Endodermal cell (in vitro differentiated cells): ENCODE data around the gene MOB3B. TPM values are rescaled to one million over a fixed set of nuclear protein-coding genes. Genes with fewer than 3 reads are reported as not detected.

Experiments
- DNase-seq: peaks from one replicate; pipeline ENCODE4 v3.0.0-alpha.2; 2017
- H3K27ac ChIP-seq: 2 replicates; pipeline ENCODE4 v1.5.1; 2013; ENCODE audit warnings: mild to moderate bottlenecking, low read depth, low read length, moderate library complexity
- H3K27me3 ChIP-seq: 2 replicates; pipeline ENCODE4 v1.6.1; 2013; ENCODE audit warnings: mild to moderate bottlenecking, low read length, moderate library complexity; ENCODE audit not compliant: insufficient read depth, control insufficient read depth, poor library complexity, severe bottlenecking
- H3K36me3 ChIP-seq: 2 replicates; pipeline ENCODE4 v1.7.0; 2013; ENCODE audit warnings: mild to moderate bottlenecking, low read length, moderate library complexity; ENCODE audit not compliant: control insufficient read depth, insufficient read depth
- H3K4me1 ChIP-seq: one replicate; pipeline ENCODE4 v1.7.0; 2013; ENCODE audit warnings: low read length; ENCODE audit not compliant: control insufficient read depth, insufficient read depth
- H3K4me3 ChIP-seq: 2 replicates; pipeline ENCODE4 v1.5.1; 2013; ENCODE audit warnings: mild to moderate bottlenecking, low read length, moderate library complexity
- H3K9ac ChIP-seq: 2 replicates; pipeline ENCODE4 v1.6.1; 2013; ENCODE audit warnings: mild to moderate bottlenecking, low read length, moderate library complexity; ENCODE audit not compliant: poor library complexity, severe bottlenecking; ENCODE audit errors: extremely low read depth
- H3K9me3 ChIP-seq: 2 replicates; pipeline ENCODE4 v1.6.1; 2013; ENCODE audit warnings: mild to moderate bottlenecking, low read length, moderate library complexity; ENCODE audit not compliant: control insufficient read depth
- H3K27ac Mint-ChIP-seq: 2 replicates; pipeline ENCODE4 v1.8.0; 2020; ENCODE audit warnings: mixed read lengths
- H3K27me3 Mint-ChIP-seq: 2 replicates; pipeline ENCODE4 v1.8.0; 2021; ENCODE audit warnings: mild to moderate bottlenecking, mixed read lengths; ENCODE audit not compliant: insufficient read depth
- H3K36me3 Mint-ChIP-seq: 2 replicates; pipeline ENCODE4 v1.8.0; 2020; ENCODE audit warnings: low read depth, mixed read lengths
- H3K4me1 Mint-ChIP-seq: 2 replicates; pipeline ENCODE4 v1.8.0; 2020; ENCODE audit warnings: mixed read lengths
- H3K4me3 Mint-ChIP-seq: 2 replicates; pipeline ENCODE4 v1.8.0; 2020; ENCODE audit warnings: mild to moderate bottlenecking, moderate library complexity, mixed read lengths
- H3K9me3 Mint-ChIP-seq: 2 replicates; pipeline ENCODE4 v1.8.0; 2020; ENCODE audit warnings: mild to moderate bottlenecking, mixed read lengths
- WGBS, 2 experiments: methylation state at CpG; one replicate each; pipeline versions ENCODE4 v1.1.5 to v1.1.7; 2013; ENCODE audit warnings: missing lambda C conversion rate in 2 of 2, mixed read lengths in 1 of 2; ENCODE audit not compliant: insufficient coverage in 1 of 2, insufficient read length in 1 of 2; 5-methylcytosine and 5-hydroxymethylcytosine counted together
- total RNA-seq, 2 donors: library from RNA; stranded (reverse); fragmentation: NEBNext Ultra II Directional in 1 of 2; extraction: Animal tissue kit (Norgen Biotek cat#: 25700) in 1 of 2; gene quantifications; 2 replicates in 1 of 2; 3 replicates in 1 of 2; pipeline ENCODE4 v1.2.1, GENCODE V29; 2021
- TF ChIP-seq, protein P1 (sequence below): fragments of 200-600 bp; sonication (generic); conservative IDR thresholded peaks from 2 replicates; pipeline ENCODE4 v1.5.0; 2021; ENCODE audit warnings: antibody characterized with exemption, mild to moderate bottlenecking

MOB3B gene
- total RNA-seq, 2 donors from 2014 or later = 5.6 to 6.2 TPM

DNA sequence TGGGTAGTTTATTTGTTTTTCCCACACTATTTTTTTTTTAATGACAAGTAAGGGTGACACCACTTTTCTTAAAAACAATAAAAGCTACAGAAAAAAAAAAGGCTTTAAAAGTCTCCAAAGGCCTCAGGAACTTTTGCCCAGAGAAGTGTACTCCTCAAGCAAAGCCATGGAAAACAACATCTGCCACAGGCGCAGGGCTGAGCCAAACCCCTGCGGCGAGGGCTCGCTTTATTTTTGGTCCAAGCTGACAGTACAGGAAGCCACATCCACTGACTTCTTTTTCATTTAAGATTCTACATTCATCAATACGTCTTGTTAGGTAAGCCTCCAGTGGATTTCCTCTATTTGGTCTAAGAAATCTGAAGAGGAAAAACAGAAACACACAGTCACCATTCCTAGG lies 57.4 kb downstream of the MOB3B start:
- H3K4me1 ChIP-seq = no peaks in the 10 kb centered on the region
- TF ChIP-seq, protein P1, sequence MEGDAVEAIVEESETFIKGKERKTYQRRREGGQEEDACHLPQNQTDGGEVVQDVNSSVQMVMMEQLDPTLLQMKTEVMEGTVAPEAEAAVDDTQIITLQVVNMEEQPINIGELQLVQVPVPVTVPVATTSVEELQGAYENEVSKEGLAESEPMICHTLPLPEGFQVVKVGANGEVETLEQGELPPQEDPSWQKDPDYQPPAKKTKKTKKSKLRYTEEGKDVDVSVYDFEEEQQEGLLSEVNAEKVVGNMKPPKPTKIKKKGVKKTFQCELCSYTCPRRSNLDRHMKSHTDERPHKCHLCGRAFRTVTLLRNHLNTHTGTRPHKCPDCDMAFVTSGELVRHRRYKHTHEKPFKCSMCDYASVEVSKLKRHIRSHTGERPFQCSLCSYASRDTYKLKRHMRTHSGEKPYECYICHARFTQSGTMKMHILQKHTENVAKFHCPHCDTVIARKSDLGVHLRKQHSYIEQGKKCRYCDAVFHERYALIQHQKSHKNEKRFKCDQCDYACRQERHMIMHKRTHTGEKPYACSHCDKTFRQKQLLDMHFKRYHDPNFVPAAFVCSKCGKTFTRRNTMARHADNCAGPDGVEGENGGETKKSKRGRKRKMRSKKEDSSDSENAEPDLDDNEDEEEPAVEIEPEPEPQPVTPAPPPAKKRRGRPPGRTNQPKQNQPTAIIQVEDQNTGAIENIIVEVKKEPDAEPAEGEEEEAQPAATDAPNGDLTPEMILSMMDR = no peak
- no peaks in the 10 kb centered on the region for H3K36me3 ChIP-seq
- 92% methylated on average over 5 of the region's 5 CpGs; no CpG with 5 or more reads in 1 of the 2 experiments for WGBS, 2 experiments
- Mint-ChIP-seq H3K9me3 (no peaks in the 10 kb centered on the region), H3K36me3 (no peaks in the 10 kb centered on the region), H3K4me3 (no peak overlapping the region), H3K27me3 (no peaks in the 10 kb centered on the region), H3K27ac (no peak overlapping the region), H3K4me1 (peaks cover 11% of the 10 kb centered on the region)
- H3K4me3 ChIP-seq = no peak overlapping the region
- DNase-seq = no peak
- no peaks in the 10 kb centered on the region for H3K27me3 ChIP-seq
- no peaks in the 10 kb centered on the region for H3K9me3 ChIP-seq
- no peak overlapping the region for H3K9ac ChIP-seq
- no peak overlapping the region for H3K27ac ChIP-seq

DNA sequence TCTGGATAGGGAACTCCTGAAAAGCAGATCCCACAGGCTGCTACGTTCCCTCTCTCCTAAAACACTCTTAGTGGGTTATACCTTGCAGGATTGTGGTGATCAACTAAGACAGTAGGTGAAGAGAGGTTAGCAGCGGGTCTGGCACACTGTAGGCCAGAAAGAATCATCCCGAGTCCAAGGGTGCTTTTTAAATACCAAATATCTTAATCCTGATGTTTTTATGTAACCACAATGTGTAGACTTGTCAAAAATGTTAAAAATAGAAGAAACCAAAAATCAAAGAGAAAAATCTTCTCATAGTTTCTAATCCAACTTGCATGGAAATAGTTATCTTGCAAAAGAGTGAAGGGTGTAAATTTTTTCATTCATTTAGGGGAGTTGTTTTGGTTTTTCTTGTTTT lies 57.8 kb downstream of the MOB3B start:
- H3K27me3 Mint-ChIP-seq = no peaks in the 10 kb centered on the region
- H3K9ac ChIP-seq = no peak overlapping the region
- H3K36me3 Mint-ChIP-seq = no peaks in the 10 kb centered on the region
- DNase-seq = no peak
- no peaks in the 10 kb centered on the region for H3K9me3 ChIP-seq
- no peak overlapping the region for H3K4me3 Mint-ChIP-seq
- H3K27ac ChIP-seq = no peak overlapping the region
- no peaks in the 10 kb centered on the region for H3K27me3 ChIP-seq
- 92 to 100% methylated on average over 2 to 3 of the region's 3 CpGs for WGBS, 2 experiments
- TF ChIP-seq, protein P1 = no peak
- no peak overlapping the region for H3K27ac Mint-ChIP-seq
- H3K4me1 Mint-ChIP-seq = peaks cover 11% of the 10 kb centered on the region
- no peak overlapping the region for H3K4me3 ChIP-seq
- H3K9me3 Mint-ChIP-seq = no peaks in the 10 kb centered on the region
- no peaks in the 10 kb centered on the region for H3K36me3 ChIP-seq
- H3K4me1 ChIP-seq = no peaks in the 10 kb centered on the region

- Histone ChIP-seq H3K4me1 (no peaks in the 10 kb centered on the region), H3K36me3 (no peaks in the 10 kb centered on the region), H3K27me3 (no peaks in the 10 kb centered on the region), H3K9me3 (no peaks in the 10 kb centered on the region), H3K4me3 (no peak overlapping the region), H3K9ac (no peak overlapping the region), H3K27ac (no peak overlapping the region)
- no peak for DNase-seq
- WGBS, 2 experiments = 93 to 97% methylated on average over 3 to 5 of the region's 5 CpGs
- Mint-ChIP-seq H3K27me3 (no peaks in the 10 kb centered on the region), H3K27ac (no peak overlapping the region), H3K4me1 (peaks cover 11% of the 10 kb centered on the region), H3K36me3 (no peaks in the 10 kb centered on the region), H3K9me3 (no peaks in the 10 kb centered on the region), H3K4me3 (no peak overlapping the region)
- TF ChIP-seq, protein P1 = no peak
Observed at GRCh38 chr9:27471366-27471765, 58.2 kb downstream of the MOB3B start.
